ENCODE data around the gene ITGB2. TPM values are rescaled to one million over a fixed set of nuclear protein-coding genes. Genes with fewer than 3 reads are reported as not detected.

ITGB2 gene
- total RNA-seq (2021; ENCODE audit: unreplicated experiment) (1.5 TPM), Bru-seq, nascent RNA (percentile 10 among the genes with signal in this experiment), BruChase-seq, experiment 1, labeled RNA remaining after a 6-hour chase (percentile 11 among the genes with signal in this experiment), BruChase-seq, experiment 2, labeled RNA remaining after a 2-hour chase (percentile 10 among the genes with signal in this experiment)
- 0.10 and 0.17 TPM in 2 replicates for polyA plus RNA-seq (2012)
- long read RNA-seq = 0 reads

- intact Hi-C loops (cut with micrococcal nuclease) = no loop called here
- Histone ChIP-seq H3K4me3 (replicated peaks in 1 of 2; ENCODE audit: low read depth in 1 of 2, low read length in 2 of 2) (no peak within 1 kb of the TSS), H3K27me3 (ENCODE audit: insufficient read depth, low read length) (peaks cover 48% of the 10 kb centered on the region), H3K4me2 (ENCODE audit: low read length) (no peak within 1 kb of the TSS), H3K79me2 (ENCODE audit: insufficient read depth, low read length) (no peaks in the 10 kb centered on the region), H3K9ac (ENCODE audit: low read length) (no peak within 1 kb of the TSS), H3K27ac (ENCODE audit: low read depth, low read length) (no peak within 1 kb of the TSS), H3K9me2 (ENCODE audit: insufficient read depth) (no peaks in the 10 kb centered on the region), H4K20me1 (ENCODE audit: insufficient read depth) (no peaks in the 10 kb centered on the region), H2AFZ (ENCODE audit: low read depth, low read length, poor library complexity, severe bottlenecking) (no peak within 1 kb of the TSS), H3K36me3 (ENCODE audit: control insufficient read depth in 1 of 2, insufficient read depth in 2 of 2, low read length in 2 of 2) (no peaks in the 10 kb centered on the region), H3K4me1 (ENCODE audit: control insufficient read depth in 1 of 2, insufficient read depth in 2 of 2, low read length in 2 of 2) (peaks cover 0 to 16% of the 10 kb centered on the region in 2 experiments; a peak in 2 of 4 replicates), H3K9me3 (ENCODE audit: control insufficient read depth in 1 of 2, insufficient read depth in 1 of 2, low read depth in 1 of 2, low read length in 2 of 2) (no peaks in the 10 kb centered on the region)
- ChIA-PET RAD21 (ENCODE audit: low non-redundant PET in 1 of 2, low total read pairs in 2 of 2, uncharacterized antibody in 2 of 2, unreplicated experiment in 2 of 2) (no interaction called here), CTCF (no interaction called here), POLR2A (no interaction called here)
- ATAC-seq (no peak), DNase-seq (ENCODE audit: low read depth, low spot score) (no peak)
- BruUV-seq (replicated peaks) = no TSS peak
- TF ChIP-seq ZBTB33 (IDR thresholded peaks at IDR 0.05; ENCODE audit: extremely low read depth, insufficient replicate concordance, low read length) = no peak
Observed at GRCh38 chr21:44920694-44921604, at the start of gene ITGB2. ITGB2 (minus strand) TSS chr21:44920899; CDS start chr21:44910782, 10,117 bp downstream.
